HG03196 (cell line): ENCODE measurements around the gene MS4A15.
A peak's percentile ranks its signal among the peaks of the same experiment; 100 is the strongest.
"Not testable (repeated sequence)": the region's sequence is repeated elsewhere in the genome, so short reads cannot be mapped to it uniquely, and the experiment has no call there.

Experiments used
- ATAC-seq: cut with Tn5 transposase; IDR thresholded peaks from one replicate; pipeline ENCODE4 v1.9.1; 2021; ENCODE audit not compliant: unreplicated experiment

MS4A15 gene

GRCh38 chr11:60753309-60753708 is 3.4 kb upstream of the MS4A15 start:
- ATAC-seq: no peak

DNA sequence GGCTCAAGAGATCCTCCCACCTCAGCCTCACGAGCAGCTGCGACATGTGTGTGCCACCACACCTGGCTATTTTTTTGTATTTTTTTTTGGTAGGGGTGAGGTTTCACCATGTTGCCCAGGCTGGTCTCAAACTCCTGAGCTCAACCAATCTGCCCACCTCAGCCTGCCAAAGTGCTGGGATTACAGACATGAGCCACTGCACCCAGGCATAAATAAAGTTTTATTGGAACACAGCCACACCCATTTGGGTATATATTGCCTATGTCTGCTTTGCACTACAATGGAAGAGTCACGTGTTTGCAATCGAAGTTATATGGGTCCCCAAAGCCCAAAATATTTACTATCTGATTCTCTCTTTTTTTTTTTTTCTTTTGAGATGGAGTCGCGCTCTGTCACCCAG is 1.8 kb upstream of the MS4A15 start:
- ATAC-seq: no peak

DNA sequence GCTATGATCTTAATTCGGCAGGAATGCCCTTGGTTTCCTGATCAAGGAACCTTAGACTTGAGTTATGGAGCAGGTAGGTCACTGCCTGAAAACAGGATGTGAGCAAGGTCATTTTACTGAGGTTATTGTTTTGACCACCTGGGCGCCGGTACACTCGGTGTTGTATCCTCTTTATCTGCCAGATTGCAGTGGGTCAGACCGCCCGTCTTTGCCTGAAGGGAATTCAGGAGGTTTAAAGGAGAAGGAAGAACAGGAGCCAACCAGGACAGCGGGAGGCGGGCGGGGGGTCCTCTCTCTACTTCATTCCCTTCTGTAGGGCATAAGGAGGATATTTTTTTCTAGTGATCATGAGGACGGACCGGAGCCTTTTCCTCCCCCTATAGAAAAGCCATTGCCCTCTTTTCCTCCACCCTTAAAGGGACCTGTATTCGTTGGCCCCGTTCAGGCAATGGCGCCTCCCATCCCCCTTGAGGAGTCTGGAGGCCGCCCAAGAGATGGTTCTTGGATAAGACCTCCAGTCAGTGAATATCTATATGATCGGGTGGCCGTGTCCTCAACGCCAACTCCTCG is 649 bp downstream of the MS4A15 start:
- no peak for ATAC-seq

DNA sequence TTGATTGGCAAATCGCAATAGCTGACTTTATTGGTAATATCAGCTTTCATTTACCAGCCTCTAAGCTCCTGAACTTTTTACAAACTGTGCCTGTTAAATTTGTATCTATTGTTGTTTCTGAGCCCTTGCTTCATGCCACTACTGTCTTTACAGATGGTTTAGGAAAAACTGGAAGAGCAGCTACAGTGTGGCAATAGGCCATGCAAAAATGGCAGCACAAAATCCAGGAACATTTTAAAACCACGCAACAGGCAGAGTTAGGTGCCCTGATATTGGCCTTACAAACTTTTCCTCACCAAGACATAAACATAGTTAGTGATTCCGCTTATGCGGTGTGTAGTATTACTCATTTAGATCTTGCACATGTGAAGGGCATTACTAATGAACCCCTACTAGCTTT is 2.0 kb downstream of the MS4A15 start:
- ATAC-seq: not testable (repeated sequence)

DNA sequence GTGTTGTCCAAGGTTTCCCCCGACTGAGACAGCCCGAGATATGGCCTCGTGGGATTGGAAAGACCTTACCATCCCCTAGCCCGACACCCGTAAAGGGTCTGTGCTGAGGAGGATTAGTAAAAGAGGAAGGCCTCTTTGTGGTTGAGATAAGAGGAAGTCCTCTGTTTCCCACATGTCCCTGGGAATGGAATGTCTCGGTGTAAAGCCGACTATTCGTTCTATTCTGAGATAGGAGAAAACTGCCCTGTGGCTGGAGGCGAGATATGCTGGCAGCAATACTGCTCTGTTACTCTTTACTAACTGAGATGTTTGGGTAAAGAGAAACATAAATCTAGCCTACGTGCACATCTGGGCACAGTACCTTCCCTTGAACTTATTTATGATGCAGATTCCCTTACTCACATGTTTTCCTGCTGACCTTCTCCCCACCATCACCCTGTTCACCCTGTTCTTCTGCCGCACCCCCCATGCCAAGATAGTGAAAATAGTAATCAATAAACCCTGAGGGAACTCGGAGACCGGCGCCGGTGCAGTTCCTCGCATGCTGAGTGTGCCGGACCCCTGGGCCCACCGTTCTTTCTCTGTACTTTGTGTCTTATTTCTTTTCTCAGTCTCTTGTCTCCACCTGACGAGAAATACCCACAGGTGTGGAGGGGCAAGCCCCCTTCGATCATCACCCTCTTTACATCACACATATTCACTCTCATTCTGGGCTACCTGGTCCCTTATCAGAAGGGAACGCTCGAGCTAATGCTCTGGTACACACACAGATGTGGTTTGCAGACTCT is 3.0 kb downstream of the MS4A15 start:
- not testable (repeated sequence) for ATAC-seq

- no peak for ATAC-seq
These were observed 4.9 kb downstream of the MS4A15 start for GRCh38 chr11:60761436-60762190.

GRCh38 chr11:60762851-60763691 is 6.4 kb downstream of the MS4A15 start:
- peak; percentile 60 for ATAC-seq

- ATAC-seq: peak; percentile 31
These were observed 7.2 kb downstream of the MS4A15 start for GRCh38 chr11:60763692-60764369.

GRCh38 chr11:60764879-60765278 is 8.2 kb downstream of the MS4A15 start:
- peak; percentile 25 for ATAC-seq

DNA sequence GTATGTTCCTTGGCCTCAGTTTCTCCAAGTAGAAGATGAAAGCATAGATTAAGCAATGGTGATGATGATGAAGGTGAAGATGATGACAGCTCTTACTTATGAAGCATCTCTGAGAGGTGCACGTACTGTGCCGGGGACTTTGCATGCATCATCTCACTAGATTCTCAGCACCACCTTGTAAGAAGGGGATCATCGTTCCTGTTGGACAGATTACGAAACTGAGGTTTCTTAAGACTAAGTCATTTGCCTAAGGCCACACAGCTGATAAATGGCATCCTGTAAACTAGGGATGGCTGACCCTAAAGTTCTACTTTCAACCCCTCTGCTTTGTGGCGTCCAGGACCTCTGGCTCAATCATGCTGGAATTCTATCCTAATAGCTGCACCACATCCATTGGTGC is 8.7 kb downstream of the MS4A15 start:
- ATAC-seq: no peak

DNA sequence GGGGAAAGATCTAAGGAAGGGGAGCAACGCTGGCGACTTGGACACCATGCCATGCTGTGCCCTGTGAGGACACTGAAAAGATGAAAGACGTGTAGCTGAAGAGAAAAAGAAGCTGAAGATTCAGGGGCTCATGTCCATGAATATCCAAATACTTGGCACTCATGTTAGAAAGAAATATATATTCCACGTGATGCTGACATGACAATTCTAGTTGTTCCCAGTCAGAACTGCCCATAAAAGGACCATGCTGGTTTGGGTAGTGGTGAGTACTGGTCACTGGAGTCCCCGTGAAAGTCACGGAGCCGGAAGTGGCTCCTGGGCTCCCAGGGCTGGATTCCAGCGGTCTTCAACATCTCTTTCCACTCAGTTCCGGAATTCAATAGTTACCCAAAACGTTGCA is 9.9 kb downstream of the MS4A15 start:
- no peak for ATAC-seq

GRCh38 chr11:60767388-60767811 is 10.7 kb downstream of the MS4A15 start:
- ATAC-seq: no peak

DNA sequence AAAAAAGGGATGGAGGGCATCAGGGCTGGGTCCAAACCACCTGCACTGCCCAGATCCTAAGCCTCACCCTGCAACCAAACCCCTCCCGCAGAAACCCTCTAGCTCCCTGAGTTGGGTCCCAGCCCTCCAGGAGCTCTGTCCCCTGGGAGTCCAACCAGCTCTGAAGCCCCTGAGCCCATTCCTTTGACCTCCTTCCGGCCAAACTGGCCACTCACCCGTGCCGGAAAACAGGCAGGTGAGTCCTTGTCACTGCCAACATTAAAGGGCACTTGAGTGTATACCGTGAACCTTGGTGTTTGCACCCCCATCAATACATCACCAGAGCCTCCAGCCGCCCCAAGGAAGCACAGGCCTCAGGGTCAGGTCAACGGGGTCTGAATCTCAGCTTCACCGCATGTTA is 11.5 kb downstream of the MS4A15 start:
- no peak for ATAC-seq

GRCh38 chr11:60769273-60769672 is 12.6 kb downstream of the MS4A15 start:
- ATAC-seq: no peak

GRCh38 chr11:60769811-60770210 is 13.1 kb downstream of the MS4A15 start:
- ATAC-seq: no peak

DNA sequence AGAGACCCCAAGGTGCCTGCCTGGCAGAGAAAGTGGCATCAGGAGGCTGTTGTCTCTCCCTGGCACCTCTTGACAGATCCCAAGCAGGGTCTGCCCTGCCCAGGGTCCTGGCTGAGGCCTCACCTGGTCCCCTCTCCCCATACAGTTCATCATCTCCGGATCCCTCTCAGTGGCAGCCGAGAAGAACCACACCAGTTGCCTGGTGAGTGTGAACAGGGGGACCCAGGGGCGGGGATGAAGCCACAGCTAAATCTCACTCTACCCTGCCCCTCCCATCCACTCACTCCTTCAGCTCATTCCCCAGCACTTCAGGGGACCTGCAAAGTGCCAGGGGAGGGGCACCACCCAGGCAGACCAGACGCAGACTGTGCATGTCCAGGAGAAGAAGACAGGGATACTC is 14.5 kb downstream of the MS4A15 start:
- ATAC-seq: no peak

DNA sequence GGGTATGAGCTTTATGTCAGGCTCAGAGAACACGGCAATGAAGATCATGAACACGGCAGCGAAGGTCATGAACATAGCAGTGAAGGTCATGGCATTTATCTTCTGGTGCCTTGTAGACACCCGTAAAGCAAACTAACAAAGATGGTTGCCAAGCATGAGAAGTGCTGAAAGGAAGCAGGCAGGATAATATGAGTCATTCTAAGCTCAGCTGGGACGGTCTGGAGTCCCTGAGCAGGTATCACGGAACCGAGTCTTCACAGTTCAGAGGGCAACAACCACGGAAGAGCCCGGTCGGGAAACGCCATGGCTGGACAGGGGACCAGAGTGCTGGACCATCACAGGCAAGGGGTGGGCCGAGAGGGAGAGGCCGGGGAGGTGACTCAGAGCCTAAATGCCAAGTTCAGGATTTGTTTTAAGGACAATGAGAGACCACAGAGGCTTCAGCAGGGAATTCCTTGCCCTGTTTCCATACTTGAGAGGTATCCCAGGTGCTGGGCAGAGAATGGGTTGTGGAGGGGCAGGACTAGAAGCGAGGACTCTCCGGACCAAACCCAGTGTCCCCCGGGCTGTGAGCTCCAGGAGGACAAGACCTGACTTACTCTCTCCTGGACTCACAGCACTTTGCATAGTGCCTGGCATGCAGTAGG is 15.3 kb downstream of the MS4A15 start:
- ATAC-seq: no peak

GRCh38 chr11:60772666-60773065 is 16.0 kb downstream of the MS4A15 start:
- no peak for ATAC-seq

- ATAC-seq: no peak
These were observed 18.1 kb downstream of the MS4A15 start for GRCh38 chr11:60774726-60775125.

DNA sequence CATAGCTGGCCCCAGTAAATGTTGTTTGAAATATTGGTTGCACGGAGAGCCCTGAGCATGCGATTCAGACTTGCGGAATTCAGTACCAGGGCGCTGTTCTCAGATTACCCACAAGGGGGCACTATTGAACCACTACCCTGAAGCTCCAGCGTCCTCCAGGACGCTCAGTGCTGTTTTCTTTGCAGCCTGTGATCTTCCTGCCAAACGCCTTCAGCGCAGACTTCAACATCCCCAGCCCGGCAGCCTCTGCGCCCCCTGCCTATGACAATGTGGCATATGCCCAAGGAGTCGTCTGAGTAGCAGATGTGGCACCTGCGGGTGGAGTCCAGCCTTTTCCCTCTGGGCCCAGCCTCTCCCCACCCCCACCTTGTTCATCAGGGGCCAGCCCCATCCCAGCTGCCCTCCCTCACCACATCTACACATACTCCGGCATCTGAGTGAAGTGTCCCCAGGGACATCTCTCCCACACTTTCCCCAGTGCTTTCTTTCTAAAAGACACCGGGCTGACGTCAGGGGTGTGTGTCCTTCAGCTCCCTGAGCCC is 18.8 kb downstream of the MS4A15 start:
- peak; percentile 67 for ATAC-seq
